Measurements from ENCODE around the gene SERGEF. TPM values are rescaled to one million over a fixed set of nuclear protein-coding genes. Genes with fewer than 3 reads are reported as not detected.

SERGEF gene
- total and polyA plus RNA-seq, 8 donors, result 9.3 to 158 (median 73.5) TPM; not detected in 1

GRCh38 chr11:17992916-17993315, 19.9 kb downstream of the SERGEF start:
- 36 to 83% (median 58%) methylated on average over 2 of the region's 2 CpGs for WGBS, 5 donors
- no peak overlapping the region for H3K27ac ChIP-seq
- H3K9me3 ChIP-seq, result no peaks in the 10 kb centered on the region
- H3K36me3 ChIP-seq, result peaks cover 6 to 72% (median 65%) of the 10 kb centered on the region in 4 donors
- DNase-seq, result no peak
- H3K4me3 ChIP-seq, result no peak overlapping the region
- no peak for TF ChIP-seq EP300 (IDR thresholded peaks at IDR 0.05)
- no peak for TF ChIP-seq POLR2A (IDR thresholded peaks at IDR 0.05)
- TF ChIP-seq CTCF (IDR thresholded peaks at IDR 0.05), result no peak
- TF ChIP-seq POLR2AphosphoS5 (IDR thresholded peaks at IDR 0.05), result no peak
- no peaks in the 10 kb centered on the region for H3K4me1 ChIP-seq
- no peaks in the 10 kb centered on the region for H3K27me3 ChIP-seq
- intact Hi-C loops (cut with DNase I; ENCODE audit: low total_unique reads), result no loop called here

- Histone ChIP-seq H3K4me3 (no peak overlapping the region), H3K36me3 (peaks cover 6 to 72% (median 68%) of the 10 kb centered on the region in 4 donors), H3K4me1 (no peaks in the 10 kb centered on the region), H3K9me3 (no peaks in the 10 kb centered on the region), H3K27ac (no peak overlapping the region), H3K27me3 (no peaks in the 10 kb centered on the region)
- WGBS, 5 donors, result 40 to 49% (median 45%) methylated on average over 4 of the region's 4 CpGs
- intact Hi-C loops (cut with DNase I; ENCODE audit: low total_unique reads), result no loop called here
- peak; percentile 34 to 79 for DNase-seq
- TF ChIP-seq EP300 (IDR thresholded peaks at IDR 0.05) (no peak), CTCF (IDR thresholded peaks at IDR 0.05) (peak in 5 of 7 experiments; percentile 46 to 75 (median 64)), POLR2A (IDR thresholded peaks at IDR 0.05) (no peak)
These were observed 20.9 kb downstream of the SERGEF start for GRCh38 chr11:17991783-17992433.

GRCh38 chr11:17989306-17989705, 23.5 kb downstream of the SERGEF start:
- TF ChIP-seq EP300 (IDR thresholded peaks at IDR 0.05) (no peak), POLR2A (IDR thresholded peaks at IDR 0.05) (no peak), CTCF (IDR thresholded peaks at IDR 0.05) (no peak), POLR2AphosphoS5 (IDR thresholded peaks at IDR 0.05) (no peak)
- Histone ChIP-seq H3K27ac (no peak overlapping the region), H3K4me3 (no peak overlapping the region), H3K4me1 (peaks cover 0 to 12% (median 6%) of the 10 kb centered on the region in 4 donors), H3K36me3 (peaks cover 4 to 64% (median 56%) of the 10 kb centered on the region in 4 donors), H3K9me3 (no peaks in the 10 kb centered on the region), H3K27me3 (no peaks in the 10 kb centered on the region)
- intact Hi-C loops (cut with DNase I; ENCODE audit: low total_unique reads), result no loop called here
- WGBS, 5 donors, result 92 to 97% (median 93%) methylated on average over 1 of the region's 1 CpG
- no peak for DNase-seq

GRCh38 chr11:17988465-17988864, 24.4 kb downstream of the SERGEF start:
- H3K27me3 ChIP-seq, result no peaks in the 10 kb centered on the region
- intact Hi-C loops (cut with DNase I; ENCODE audit: low total_unique reads), result no loop called here
- no peak overlapping the region for H3K27ac ChIP-seq
- H3K36me3 ChIP-seq, result peaks cover 4 to 59% (median 49%) of the 10 kb centered on the region in 4 donors
- H3K4me3 ChIP-seq, result no peak overlapping the region
- no peaks in the 10 kb centered on the region for H3K9me3 ChIP-seq
- H3K4me1 ChIP-seq, result peaks cover 0 to 12% (median 6%) of the 10 kb centered on the region in 4 donors
- TF ChIP-seq POLR2AphosphoS5 (IDR thresholded peaks at IDR 0.05), result no peak
- TF ChIP-seq EP300 (IDR thresholded peaks at IDR 0.05), result no peak
- no peak for TF ChIP-seq POLR2A (IDR thresholded peaks at IDR 0.05)
- no peak for TF ChIP-seq CTCF (IDR thresholded peaks at IDR 0.05)
- DNase-seq, result no peak
- 73 to 96% (median 90%) methylated on average over 1 of the region's 1 CpG for WGBS, 5 donors
